Fibroblast of skin of back (primary cell): ENCODE data around the gene RRP1.

Experiments used
- DNase-seq: peaks from one replicate; pipeline ENCODE4 v3.0.0-alpha.2; 2013

RRP1 gene

GRCh38 chr21:43759651-43760050, 29.7 kb upstream of the RRP1 start:
- DNase-seq, result no peak

GRCh38 chr21:43760391-43760958, 28.9 kb upstream of the RRP1 start:
- DNase-seq, result no peak

GRCh38 chr21:43761886-43762285, 27.5 kb upstream of the RRP1 start:
- no peak for DNase-seq

- no peak for DNase-seq
Measured at GRCh38 chr21:43762303-43763128, 26.9 kb upstream of the RRP1 start.

- DNase-seq, result no peak
Measured at GRCh38 chr21:43763901-43764523, 25.4 kb upstream of the RRP1 start.

GRCh38 chr21:43764576-43765495, 24.5 kb upstream of the RRP1 start:
- peak; percentile 35 for DNase-seq

GRCh38 chr21:43766734-43767497, 22.5 kb upstream of the RRP1 start:
- no peak for DNase-seq

GRCh38 chr21:43767498-43767983, 21.8 kb upstream of the RRP1 start:
- DNase-seq, result no peak

- peak; percentile 82 for DNase-seq
Measured at GRCh38 chr21:43767984-43768867, 21.2 kb upstream of the RRP1 start.

GRCh38 chr21:43768868-43769167, 20.6 kb upstream of the RRP1 start:
- DNase-seq, result no peak

GRCh38 chr21:43769325-43769958, 19.9 kb upstream of the RRP1 start:
- no peak for DNase-seq

- no peak for DNase-seq
Measured at GRCh38 chr21:43770066-43770655, 19.2 kb upstream of the RRP1 start.

- DNase-seq, result no peak
Measured at GRCh38 chr21:43771199-43771675, 18.1 kb upstream of the RRP1 start.

- DNase-seq, result no peak
Measured at GRCh38 chr21:43771698-43772424, 17.5 kb upstream of the RRP1 start.

GRCh38 chr21:43772425-43772821, 17.0 kb upstream of the RRP1 start:
- no peak for DNase-seq

GRCh38 chr21:43774163-43774562, 15.2 kb upstream of the RRP1 start:
- no peak for DNase-seq

GRCh38 chr21:43775190-43775589, 14.2 kb upstream of the RRP1 start:
- DNase-seq, result no peak

- DNase-seq, result peak; percentile 73
Measured at GRCh38 chr21:43775795-43776430, 13.5 kb upstream of the RRP1 start, which contains the start of gene CSTB. Gene CSTB, minus strand, starts transcription at chr21:43776308. Its CDS starts 39 bp downstream, at chr21:43776269.
